HG03558 (cell line): Measurements from ENCODE around the gene GABRA5.

ENCODE experiments used
- ATAC-seq: cut with Tn5 transposase; IDR thresholded peaks from one replicate; pipeline ENCODE4 v1.9.1; 2021; ENCODE audit warnings: moderate number of reproducible peaks; ENCODE audit not compliant: unreplicated experiment; ENCODE audit errors: extremely low read depth

GABRA5 gene

DNA sequence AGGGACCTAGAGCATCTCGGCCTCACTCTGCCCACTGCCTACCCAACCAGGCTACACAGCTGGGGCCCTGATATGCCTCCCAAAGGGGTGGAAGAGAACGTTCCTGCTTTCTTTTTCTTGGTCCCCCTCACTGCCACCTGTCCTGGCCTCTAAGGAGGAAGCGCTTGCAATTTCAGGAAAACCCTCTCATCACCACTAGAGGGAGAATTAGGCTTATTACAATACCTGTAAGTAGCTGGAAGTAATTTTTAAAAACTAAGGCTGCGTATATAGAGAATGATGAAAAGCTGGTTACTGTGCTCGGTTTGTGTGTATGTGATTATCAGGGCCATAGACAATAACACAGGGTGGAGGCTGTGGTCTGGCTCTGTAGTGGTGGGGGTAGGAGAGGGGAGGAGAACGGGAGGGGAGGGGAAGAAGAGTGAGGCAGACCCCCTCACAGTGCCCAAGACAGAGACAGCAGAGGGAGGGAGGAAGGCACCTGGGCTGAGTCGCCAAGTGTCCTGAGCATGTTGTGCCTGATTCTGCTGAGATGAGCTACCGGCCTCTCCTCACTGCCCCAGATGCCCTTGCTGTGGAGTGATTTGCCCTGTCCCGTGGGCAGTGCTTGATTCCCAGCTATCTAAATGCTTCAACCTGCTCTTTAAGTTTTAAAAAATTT is 107.4 kb downstream of the GABRA5 start:
- ATAC-seq = no peak

DNA sequence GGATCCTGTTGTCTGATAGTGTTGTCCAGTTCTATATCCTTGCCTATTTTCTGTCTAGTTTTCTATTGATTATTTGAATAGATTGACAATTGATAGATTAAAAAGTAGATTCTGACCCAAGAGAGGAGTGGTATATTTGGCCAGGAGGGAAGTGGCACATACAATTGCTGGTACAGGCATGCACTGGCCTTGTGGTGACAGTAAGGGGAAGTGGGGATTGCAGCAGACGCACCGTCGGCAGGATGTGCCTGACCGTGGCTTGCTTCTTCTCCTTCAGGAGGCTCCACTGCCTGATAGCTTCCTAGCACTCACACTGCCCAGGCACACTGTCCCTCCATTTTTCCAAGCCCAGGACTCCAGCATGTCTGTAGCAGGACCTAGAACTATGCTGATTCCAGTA is 114.6 kb downstream of the GABRA5 start:
- no peak for ATAC-seq

DNA sequence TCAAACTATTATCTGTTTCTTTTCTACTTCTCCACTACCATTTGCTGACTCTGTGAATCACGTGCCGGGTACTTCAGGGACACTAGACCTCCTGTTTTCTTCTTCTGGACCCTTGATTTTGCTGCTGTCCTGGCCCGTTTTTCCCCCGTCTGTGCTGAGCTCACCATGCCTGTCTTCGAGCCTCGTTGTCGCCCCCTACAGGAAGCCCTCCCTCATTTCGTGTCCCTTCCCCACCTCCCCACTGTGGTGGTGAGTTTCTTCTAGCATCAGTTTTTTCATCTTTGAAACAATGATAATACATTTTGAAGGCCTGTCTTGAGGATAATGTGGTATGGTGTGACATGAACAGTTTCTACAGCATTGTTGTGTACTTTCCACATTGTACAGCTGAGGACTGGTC is 117.0 kb downstream of the GABRA5 start:
- no peak for ATAC-seq

DNA sequence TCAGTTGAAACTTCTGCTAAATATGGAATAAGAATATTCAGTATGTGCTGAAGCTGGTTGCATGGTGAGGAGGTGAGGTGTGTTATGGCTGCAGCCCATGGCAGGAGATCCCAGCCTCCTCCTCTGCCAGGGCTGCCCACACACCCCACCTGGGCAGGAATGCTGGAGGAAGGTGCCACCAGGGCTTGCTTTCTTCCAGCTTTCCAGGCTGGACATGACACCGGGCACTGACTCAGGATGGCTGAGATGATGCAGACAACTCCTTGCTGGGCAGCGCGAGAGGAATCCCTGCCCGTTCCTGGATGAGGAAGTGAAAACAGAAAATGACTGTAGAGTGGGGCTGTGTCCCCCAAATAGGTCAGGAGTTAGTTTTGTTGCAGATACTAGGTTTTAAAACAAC is 118.2 kb downstream of the GABRA5 start:
- ATAC-seq = no peak

DNA sequence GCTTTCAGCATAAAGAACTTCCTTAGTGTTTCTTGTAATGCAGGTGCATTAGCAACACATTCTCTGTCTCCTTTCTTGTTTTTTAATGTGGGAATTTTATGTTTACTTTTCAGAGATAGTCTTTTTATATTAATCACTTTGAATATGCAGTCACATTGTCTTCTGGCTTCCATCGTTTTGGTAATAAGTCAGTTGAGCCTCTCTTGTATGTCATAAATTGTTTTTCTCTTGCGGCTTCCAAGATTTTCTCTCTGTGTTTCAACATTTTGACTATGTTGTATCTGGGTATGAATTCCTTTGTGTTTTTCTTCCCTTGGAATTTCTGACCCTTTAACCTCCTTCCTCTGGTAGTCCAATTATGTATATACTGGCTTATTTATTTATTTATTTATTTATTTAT is 129.4 kb downstream of the GABRA5 start:
- no peak for ATAC-seq
